HepG2 (cell line): Measurements from ENCODE around the gene SWI5. TPM values are rescaled to one million over a fixed set of nuclear protein-coding genes. Genes with fewer than 3 reads are reported as not detected.

Experiments used
- ATAC-seq: fragments of 200-7000 bp; cut with Tn5 transposase; 3 replicates; pipeline ENCODE4 v1.9.1; 2020; ENCODE audit warnings: mild to moderate bottlenecking, moderate library complexity
- BruUV-seq: library from RNA; stranded (reverse); fragments of 400-500 nt; replicated peaks from 2 replicates; lab custom pipeline; 2021; lab: Mats Ljungman, UMichigan
- CTCF ChIA-PET: fragments of 300-600 bp; formaldehyde crosslinking; extraction: SDS; loops from one replicate; lab custom pipeline; 2021; ENCODE audit warnings: low total read pairs, inconsistent platforms, low intra/inter-chr PET ratio; lab: Yijun Ruan, JAX
- POLR2A ChIA-PET: fragments of 350-600 bp; sonication (Branson Sonifier 250); formaldehyde crosslinking; loops from one replicate; lab custom pipeline; 2020; ENCODE audit warnings: antibody characterized with exemption, inconsistent platforms; lab: Yijun Ruan, JAX
- DNase-seq: peaks from one replicate; pipeline ENCODE4 v3.0.0-alpha.2; 2015; ENCODE audit warnings: low spot score
- FAIRE-seq: peaks from 3 replicates; lab custom pipeline; 2011; peaks lifted over from hg19 to GRCh38; lab: Jason Lieb, UNC
- H2AFZ ChIP-seq: one replicate; pipeline ENCODE4 v1.6.1; 2011; ENCODE audit warnings: low read length, inconsistent platforms
- H3K27ac ChIP-seq: fragments of 300-600 bp; 3 replicates; pipeline ENCODE4 v1.8.0; 2011; ENCODE audit warnings: mixed run types, mild to moderate bottlenecking, mixed read lengths, low read length, inconsistent platforms; ENCODE audit not compliant: insufficient read depth; ENCODE audit errors: extremely low read length
- H3K27me3 ChIP-seq, 2 experiments: fragments of 200-600 bp in 1 of 2; 2 replicates in 1 of 2; 3 replicates in 1 of 2; pipeline versions ENCODE4 v1.6.0 to v1.8.0; 2011; ENCODE audit warnings: low read length in 2 of 2, mild to moderate bottlenecking in 2 of 2, moderate library complexity in 2 of 2, inconsistent platforms in 1 of 2; ENCODE audit not compliant: insufficient read depth in 2 of 2, control insufficient read depth in 1 of 2
- H3K36me3 ChIP-seq, 2 experiments: fragments of 200-600 bp in 1 of 2; replicated peaks in 1 of 2; 2 replicates in 1 of 2; 3 replicates in 1 of 2; pipeline versions ENCODE4 v1.5.1 to v1.8.0; 2011; ENCODE audit warnings: low read length in 2 of 2, inconsistent platforms in 1 of 2; ENCODE audit not compliant: insufficient read depth in 2 of 2, control insufficient read depth in 1 of 2
- H3K4me1 ChIP-seq: 2 replicates; pipeline ENCODE4 v1.5.1; 2012; ENCODE audit warnings: low read length, inconsistent platforms; ENCODE audit not compliant: insufficient read depth
- H3K4me2 ChIP-seq: 2 replicates; pipeline ENCODE4 v1.6.0; 2011; ENCODE audit warnings: low read depth, low read length, inconsistent platforms
- H3K4me3 ChIP-seq, 3 experiments: fragments of 200-600 bp in 1 of 3; sonication (generic), shearing (Covaris generic) in 1 of 3; replicated peaks in 1 of 3; 2 replicates each; pipeline ENCODE4 v1.5.1; 2011 to 2016; ENCODE audit warnings: low read length in 3 of 3, inconsistent platforms in 2 of 3, low read depth in 2 of 3, mild to moderate bottlenecking in 2 of 3, control low read depth in 1 of 3, mixed read lengths in 1 of 3; ENCODE audit not compliant: insufficient read depth in 1 of 3
- H3K79me2 ChIP-seq: one replicate; pipeline ENCODE4 v1.6.1; 2011; ENCODE audit warnings: low read length, inconsistent platforms; ENCODE audit not compliant: insufficient read depth
- H3K9ac ChIP-seq: 2 replicates; pipeline ENCODE4 v1.6.0; 2011; ENCODE audit warnings: mild to moderate bottlenecking, low read depth, low read length, inconsistent platforms; ENCODE audit not compliant: insufficient read depth
- H3K9me3 ChIP-seq: 2 replicates; pipeline ENCODE4 v1.5.1; 2012; ENCODE audit warnings: mild to moderate bottlenecking, low read length
- H4K20me1 ChIP-seq: 2 replicates; pipeline ENCODE4 v1.6.0; 2011; ENCODE audit warnings: inconsistent platforms, mild to moderate bottlenecking, low read length, moderate library complexity; ENCODE audit not compliant: insufficient read depth
- AKNA ChIP-seq: sonication (generic); formaldehyde crosslinking; IDR thresholded peaks from 2 replicates; pipeline ENCODE4 v1.4.0; 2020; ENCODE audit warnings: missing genetic modification reagents, borderline replicate concordance
- BRF2 ChIP-seq: sonication (generic); formaldehyde crosslinking; IDR thresholded peaks from 2 replicates; pipeline ENCODE4 v1.8.1; 2022; ENCODE audit warnings: mild to moderate bottlenecking, missing genetic modification reagents
- DR1 ChIP-seq: sonication (generic); formaldehyde crosslinking; IDR thresholded peaks from 2 replicates; pipeline ENCODE4 v1.8.0; 2021; ENCODE audit warnings: mild to moderate bottlenecking, missing genetic modification reagents, inconsistent platforms
- HOXA3 ChIP-seq: sonication (generic); formaldehyde crosslinking; IDR thresholded peaks from 2 replicates; pipeline ENCODE4 v1.5.0; 2020; ENCODE audit warnings: missing genetic modification reagents
- HOXA5 ChIP-seq: sonication (generic); formaldehyde crosslinking; IDR thresholded peaks from 2 replicates; pipeline ENCODE4 v1.4.0; 2020; ENCODE audit warnings: missing genetic modification reagents
- MEIS2 ChIP-seq: sonication (generic); formaldehyde crosslinking; IDR thresholded peaks from 2 replicates; pipeline ENCODE4 v1.9.0; 2021; ENCODE audit warnings: mild to moderate bottlenecking, missing genetic modification reagents
- MYC ChIP-seq: sonication (generic); formaldehyde crosslinking; IDR thresholded peaks from 2 replicates; pipeline ENCODE4 v1.9.0; 2021; ENCODE audit warnings: missing genetic modification reagents, borderline replicate concordance
- ZNF275 ChIP-seq: sonication (generic); formaldehyde crosslinking; IDR thresholded peaks from 2 replicates; pipeline ENCODE4 v1.8.0; 2022; ENCODE audit warnings: missing genetic modification reagents, mild to moderate bottlenecking, inconsistent platforms, borderline replicate concordance
- ZNF543 ChIP-seq: sonication (generic); formaldehyde crosslinking; IDR thresholded peaks from 2 replicates; pipeline ENCODE4 v1.4.0; 2020; ENCODE audit warnings: mild to moderate bottlenecking, missing genetic modification reagents
- ZNF788 ChIP-seq: sonication (generic); formaldehyde crosslinking; IDR thresholded peaks from 2 replicates; pipeline ENCODE4 v1.5.0; 2020; ENCODE audit warnings: mild to moderate bottlenecking, missing genetic modification reagents, borderline replicate concordance
- WGBS: methylation state at CpG from one replicate; pipeline ENCODE4 v1.1.6; 2017; ENCODE audit warnings: low lambda C conversion rate; 5-methylcytosine and 5-hydroxymethylcytosine counted together
- in situ Hi-C: cut with HindIII; loops from 2 replicates; pipeline ENCODE4 v1.10.0; 2017; ENCODE audit warnings: low pct_unique_long_range_greater_than_20kb; ENCODE audit not compliant: extremely low pct_ligation_motif_present
- intact Hi-C: fragments of 100-400 bp; cut with micrococcal nuclease; formaldehyde crosslinking; loops from one replicate; pipeline ENCODE4 v1.10.0; 2022; ENCODE audit not compliant: unreplicated experiment
- polyA plus RNA-seq, 8 experiments: library from polyadenylated mRNA; depleted of rRNA in 3 of 8; stranded (reverse) in 7 of 8; unstranded in 1 of 8; fragments of >200 nt; fragmentation: Illumina TruSeq in 4 of 8; extraction: Trizol in 4 of 8; gene quantifications; 2 replicates each; pipeline versions ENCODE4 v1.2.1 to v1.2.3, GENCODE V29; 2011 to 2016; ENCODE audit warnings: low read depth in 4 of 8, missing spikeins in 1 of 8, mixed read lengths in 1 of 8; ENCODE audit not compliant: insufficient read depth in 1 of 8
- total RNA-seq, 5 experiments: library from RNA; depleted of rRNA; stranded (reverse); fragments of >200 nt; fragmentation: Illumina TruSeq; extraction: Trizol; gene quantifications; 2 replicates each; pipeline ENCODE4 v1.2.3, GENCODE V29; 2016; ENCODE audit warnings: low read depth in 1 of 5

Gene SWI5
- total and polyA plus RNA-seq, 2 of the 13 experiments (the other 11 are each of a cell fraction or from before 2014, with no cell fraction given), result 39.2 to 41.0 TPM

- no peak for TF ChIP-seq AKNA
- TF ChIP-seq, all 625 proteins: peak for 8
These were observed 1.8 kb upstream of the SWI5 start (continued) for GRCh38 chr9:128274245-128274644.

GRCh38 chr9:128275198-128276007 lies 673 bp upstream of the SWI5 start, which contains the start of gene GOLGA2:
Gene GOLGA2 (minus strand): TSS chr9:128276007. CDS start chr9:128275976, 31 bp downstream.
- Histone ChIP-seq H2AFZ (peak within 1 kb of the TSS; percentile 28), H3K27me3 (no peaks in the 10 kb centered on the region; a peak in 1 of 5 replicates), H3K4me1 (peaks cover 29% of the 10 kb centered on the region), H3K27ac (peak within 1 kb of the TSS; percentile 85), H3K4me2 (peak within 1 kb of the TSS; percentile 93), H3K79me2 (peaks cover 30% of the 10 kb centered on the region), H3K9ac (peak within 1 kb of the TSS; percentile 94), H3K36me3 (peaks cover 8 to 27% of the 10 kb centered on the region in 2 experiments; a peak in 3 of 5 replicates), H3K9me3 (no peaks in the 10 kb centered on the region), H3K4me3 (peak within 1 kb of the TSS; percentile 91 to 98 (median 96)), H4K20me1 (0 out of 2 replicates have a peak, but pooled peaks cover 5% of the 10 kb centered on the region)
- ChIA-PET CTCF (no interaction called here), POLR2A (interaction anchor here (0.7 to 2.1 kb wide), 24 partner anchors 8 to 279 kb away, joined by 3 to 21 read pairs (median 4); partner anchors contain the start of genes BBLN, CERCAM, GLE1 and SPTAN1)
- 0% methylated on average over 11 of the region's 57 CpGs for WGBS
- BruUV-seq, result no TSS peak
- in situ Hi-C loops, result no loop called here
- peak; percentile 56 for DNase-seq
- ATAC-seq, result peak; percentile 73
- intact Hi-C loops, result no loop called here
- peak; percentile 8 for FAIRE-seq
- TF ChIP-seq MEIS2 (CRISPR knock-in tag) (no peak), ZNF788 (peak; percentile 19; the same call in 1 of the 2 replicates), DR1 (CRISPR knock-in tag) (0 out of 2 replicates have a peak, but pooled peaks have one; percentile 6), BRF2 (CRISPR knock-in tag) (no peak), MYC (CRISPR knock-in tag) (peak; percentile 8; the same call in 1 of the 2 replicates), HOXA5 (CRISPR knock-in tag) (no peak), HOXA3 (CRISPR knock-in tag) (peak; percentile 73), ZNF543 (CRISPR knock-in tag) (no peak), ZNF275 (CRISPR knock-in tag) (peak; percentile 4; the same call in 1 of the 2 replicates)
